Colonic mucosa (tissue), 4 donors: ENCODE data around the gene SDK2. TPM values are rescaled to one million over a fixed set of nuclear protein-coding genes. Genes with fewer than 3 reads are reported as not detected.
"Not testable (repeated sequence)": the region's sequence is repeated elsewhere in the genome, so short reads cannot be mapped to it uniquely, and the experiment has no call there.

ENCODE experiments used
- DNase-seq: peaks from one replicate; pipeline ENCODE4 v3.0.0-alpha.2; 2020
- H3K27ac ChIP-seq: fragments of 200-600 bp; one replicate; pipeline ENCODE4 v1.8.0; 2021
- H3K27me3 ChIP-seq: fragments of 200-600 bp; one replicate; pipeline ENCODE4 v1.8.0; 2021
- H3K36me3 ChIP-seq: fragments of 200-600 bp; one replicate; pipeline ENCODE4 v1.8.0; 2021
- H3K4me1 ChIP-seq: fragments of 200-600 bp; one replicate; pipeline ENCODE4 v1.8.0; 2021; ENCODE audit warnings: mild to moderate bottlenecking
- H3K4me3 ChIP-seq: fragments of 200-600 bp; one replicate; pipeline ENCODE4 v1.8.0; 2021
- H3K9ac ChIP-seq, 2 donors: one replicate each; pipeline ENCODE4 v1.7.0; 2013; ENCODE audit warnings: control low read depth in 2 of 2, low read depth in 2 of 2, low read length in 2 of 2
- H3K9me3 ChIP-seq: fragments of 200-600 bp; one replicate; pipeline ENCODE4 v1.8.0; 2021
- intact Hi-C: fragments of 100-400 bp; cut with DNase I; formaldehyde crosslinking; loops from one replicate; pipeline ENCODE4 v1.14.1; 2022
- total RNA-seq, 2 donors: library from RNA; stranded (reverse); fragmentation: NEBNext Ultra II Directional in 1 of 2; extraction: Animal tissue kit (Norgen Biotek cat#: 25700) in 1 of 2; gene quantifications; one replicate each; pipeline ENCODE4 v1.2.1, GENCODE V29; 2021
- TF ChIP-seq, protein P1 (sequence below): fragments of 200-600 bp; IDR thresholded peaks from one replicate; pipeline ENCODE4 v1.8.0; 2022; ENCODE audit warnings: antibody characterized with exemption, mild to moderate bottlenecking
- donor health status: healthy.
- donor health status: DM: no; HTN: no; CAD: no.
- donor health status: DM: no; HTN: no; CAD: no.

SDK2 gene
- total RNA-seq, 2 donors from 2014 or later = 0.94 to 1.2 TPM

DNA sequence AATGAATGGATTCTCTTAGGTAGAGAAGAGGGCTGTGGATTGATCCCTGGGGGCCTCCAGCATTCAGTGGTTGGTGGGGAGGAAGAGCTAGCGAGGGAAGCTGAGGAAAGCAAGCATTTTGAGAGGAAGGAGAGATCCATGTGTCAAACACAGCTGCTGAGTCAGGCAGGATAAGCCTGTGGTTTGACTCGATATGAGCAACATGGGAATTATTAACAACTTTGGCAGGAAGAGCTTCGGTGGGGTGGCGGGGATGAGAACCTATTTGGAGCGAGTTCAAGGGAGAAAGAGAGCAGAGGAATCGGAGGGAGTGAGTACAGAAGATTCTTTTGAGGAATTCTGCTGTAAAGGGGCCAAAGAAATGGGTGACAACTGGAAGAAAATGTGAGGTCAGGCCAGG, 273.0 kb downstream of the SDK2 start:
- Histone ChIP-seq H3K4me1 (no peaks in the 10 kb centered on the region), H3K27ac (no peak overlapping the region), H3K27me3 (no peaks in the 10 kb centered on the region), H3K4me3 (no peak overlapping the region), H3K36me3 (no peaks in the 10 kb centered on the region), H3K9ac (no peak overlapping the region), H3K9me3 (no peaks in the 10 kb centered on the region)
- intact Hi-C loops = loop anchor here (10.0 kb wide), 2 partner anchors 386 to 816 kb away; no protein-coding TSS in a partner anchor
- no peak for DNase-seq
- TF ChIP-seq, protein P1, sequence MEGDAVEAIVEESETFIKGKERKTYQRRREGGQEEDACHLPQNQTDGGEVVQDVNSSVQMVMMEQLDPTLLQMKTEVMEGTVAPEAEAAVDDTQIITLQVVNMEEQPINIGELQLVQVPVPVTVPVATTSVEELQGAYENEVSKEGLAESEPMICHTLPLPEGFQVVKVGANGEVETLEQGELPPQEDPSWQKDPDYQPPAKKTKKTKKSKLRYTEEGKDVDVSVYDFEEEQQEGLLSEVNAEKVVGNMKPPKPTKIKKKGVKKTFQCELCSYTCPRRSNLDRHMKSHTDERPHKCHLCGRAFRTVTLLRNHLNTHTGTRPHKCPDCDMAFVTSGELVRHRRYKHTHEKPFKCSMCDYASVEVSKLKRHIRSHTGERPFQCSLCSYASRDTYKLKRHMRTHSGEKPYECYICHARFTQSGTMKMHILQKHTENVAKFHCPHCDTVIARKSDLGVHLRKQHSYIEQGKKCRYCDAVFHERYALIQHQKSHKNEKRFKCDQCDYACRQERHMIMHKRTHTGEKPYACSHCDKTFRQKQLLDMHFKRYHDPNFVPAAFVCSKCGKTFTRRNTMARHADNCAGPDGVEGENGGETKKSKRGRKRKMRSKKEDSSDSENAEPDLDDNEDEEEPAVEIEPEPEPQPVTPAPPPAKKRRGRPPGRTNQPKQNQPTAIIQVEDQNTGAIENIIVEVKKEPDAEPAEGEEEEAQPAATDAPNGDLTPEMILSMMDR = no peak

DNA sequence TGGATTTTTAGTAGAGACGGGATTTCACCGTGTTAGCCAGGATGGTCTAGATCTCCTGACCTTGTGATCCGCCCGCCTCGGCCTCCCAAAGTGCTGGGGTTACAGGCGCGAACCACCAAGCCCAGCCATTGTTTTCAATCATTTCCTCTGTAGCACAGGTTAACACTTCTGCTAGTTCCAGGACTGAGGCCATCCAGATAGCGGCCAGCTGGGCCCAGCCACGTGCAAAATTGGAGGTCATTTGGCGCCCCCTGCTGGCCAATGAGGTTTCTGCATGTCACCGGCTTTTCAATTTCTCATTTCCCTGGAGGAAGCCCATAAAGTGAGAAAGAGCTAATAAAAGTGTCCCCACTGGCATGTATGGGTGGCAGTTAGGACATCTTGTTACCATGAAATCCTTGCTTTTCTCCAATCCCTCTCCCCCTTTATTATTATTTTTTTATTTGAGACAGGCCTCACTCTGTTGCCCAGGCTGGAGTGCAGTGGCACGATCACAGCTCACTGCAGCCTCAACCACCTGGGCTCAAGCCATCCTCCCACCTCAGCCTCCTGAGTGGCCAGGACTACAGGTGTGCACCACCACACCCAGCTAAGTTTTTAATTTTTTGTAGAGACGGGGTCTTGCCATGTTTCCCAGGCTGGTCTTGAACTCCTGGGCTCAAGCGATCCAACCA, 274.3 kb downstream of the SDK2 start:
- H3K27ac ChIP-seq, H3K4me1 ChIP-seq, H3K9ac ChIP-seq, H3K36me3 ChIP-seq, H3K9me3 ChIP-seq, H3K27me3 ChIP-seq, H3K4me3 ChIP-seq: not testable (repeated sequence)
- intact Hi-C loops = loop anchor here (1.0 to 10.0 kb wide), 5 partner anchors 58 to 815 kb away; partner anchors contain the start of gene CDC42EP4
- TF ChIP-seq, protein P1 = peak; percentile 90
- peak; percentile 85 for DNase-seq

DNA sequence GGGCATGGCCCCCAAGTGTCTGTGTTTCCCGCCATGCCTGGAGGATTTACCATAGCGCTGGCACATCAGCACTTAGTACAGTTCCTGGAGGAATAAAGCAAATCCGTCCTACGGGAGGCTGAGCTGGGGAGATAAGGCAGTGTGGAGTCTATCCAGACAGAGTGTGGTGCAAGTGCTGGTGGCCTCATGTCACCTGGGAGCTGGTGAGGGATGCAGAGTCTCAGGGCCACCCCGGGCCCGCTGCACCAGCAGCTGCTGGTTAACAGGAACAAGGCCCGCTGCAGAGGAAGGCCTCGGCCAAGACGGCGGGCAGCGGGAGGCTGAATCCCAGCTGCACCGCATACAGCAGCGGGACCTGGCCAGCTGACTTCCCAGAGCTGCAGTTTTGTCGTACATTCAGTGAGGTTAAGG, 275.1 kb downstream of the SDK2 start:
- H3K27ac ChIP-seq = no peak overlapping the region

DNA sequence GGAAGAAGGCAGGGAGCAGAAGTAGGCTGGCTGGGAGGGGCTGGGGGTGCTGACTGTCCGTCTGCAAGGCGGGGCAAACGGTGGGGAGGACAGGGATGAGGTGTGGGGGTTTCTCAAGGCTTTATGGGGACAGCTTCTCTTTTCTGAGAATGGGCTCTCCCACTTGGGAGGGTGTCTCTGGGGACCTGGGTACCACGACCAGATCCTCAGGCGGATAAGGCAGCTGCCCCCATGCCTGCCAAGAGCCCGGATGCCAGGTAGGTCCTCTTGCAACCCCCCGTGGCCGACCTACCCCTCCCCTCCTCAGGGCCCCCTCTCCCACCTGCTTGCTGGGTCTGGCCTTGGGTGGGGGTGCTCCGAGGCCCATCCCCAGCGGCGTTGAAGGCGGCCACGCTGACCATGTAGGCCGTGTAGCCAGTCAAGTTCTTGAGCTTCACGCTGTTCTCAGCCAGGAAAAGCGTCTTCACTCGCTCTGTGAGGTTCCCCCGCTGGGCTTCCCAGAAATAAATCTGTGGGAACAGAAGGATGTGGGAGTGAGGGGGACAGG, 276.1 kb downstream of the SDK2 start:
- Histone ChIP-seq H3K4me3 (no peak overlapping the region), H3K4me1 (no peaks in the 10 kb centered on the region), H3K9ac (no peak overlapping the region), H3K27me3 (no peaks in the 10 kb centered on the region), H3K27ac (no peak overlapping the region), H3K9me3 (no peaks in the 10 kb centered on the region), H3K36me3 (no peaks in the 10 kb centered on the region)
- intact Hi-C loops = loop anchor here (5.0 to 10.0 kb wide), 2 partner anchors 56 to 643 kb away; partner anchors contain the start of gene CDC42EP4
- DNase-seq = no peak
- TF ChIP-seq, protein P1 = no peak

More for the DNA sequence above, 275.1 kb downstream of the SDK2 start:
- Histone ChIP-seq H3K36me3 (no peaks in the 10 kb centered on the region), H3K4me1 (no peaks in the 10 kb centered on the region), H3K9me3 (no peaks in the 10 kb centered on the region), H3K27me3 (no peaks in the 10 kb centered on the region), H3K9ac (peak overlapping the region in 1 of 2 donors; percentile 24), H3K4me3 (no peak overlapping the region)
- TF ChIP-seq, protein P1 = no peak
- no peak for DNase-seq
- intact Hi-C loops = loop anchor here (1.0 to 10.0 kb wide), 3 partner anchors 57 to 644 kb away; partner anchors contain the start of gene CDC42EP4

DNA sequence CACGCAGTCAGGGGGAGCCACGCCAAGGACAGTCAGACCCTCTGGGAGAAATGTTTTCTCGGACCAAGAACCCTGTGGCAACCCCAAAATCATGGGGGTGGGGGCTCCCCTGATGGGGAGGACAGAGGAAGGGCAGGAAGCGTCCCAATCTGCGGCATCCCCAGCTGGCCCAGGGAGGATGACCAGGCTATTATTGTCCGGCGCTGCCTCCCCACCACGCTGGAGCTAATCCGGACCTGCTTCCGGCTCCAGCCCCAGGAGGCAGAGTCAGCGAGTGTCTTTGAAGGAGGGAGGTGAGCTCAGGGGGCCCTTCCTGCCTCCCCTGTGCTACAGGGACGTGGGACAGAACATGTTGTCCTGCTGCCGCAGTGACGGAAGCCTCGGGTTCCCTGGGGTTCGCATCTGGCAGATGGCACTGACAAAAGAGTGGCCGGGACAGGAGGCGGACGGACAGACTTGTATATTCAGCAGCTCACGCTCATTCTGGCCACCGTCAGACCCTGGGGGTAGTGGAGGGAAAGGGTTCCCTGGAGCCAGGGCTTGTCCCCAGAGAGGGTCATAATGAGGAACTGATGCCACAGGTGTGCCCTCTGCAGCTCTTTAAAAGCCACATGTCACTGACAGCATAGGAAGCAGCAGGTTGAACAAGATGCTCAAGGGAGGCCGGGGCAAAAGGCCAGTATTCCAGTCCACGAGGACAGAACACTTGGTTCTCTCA, 278.2 kb downstream of the SDK2 start:
- Histone ChIP-seq H3K27ac (no peak overlapping the region), H3K27me3 (no peaks in the 10 kb centered on the region), H3K9ac (peak overlapping the region in 1 of 2 donors; percentile 35), H3K4me3 (no peak overlapping the region), H3K9me3 (no peaks in the 10 kb centered on the region), H3K4me1 (no peaks in the 10 kb centered on the region), H3K36me3 (no peaks in the 10 kb centered on the region)
- no peak for DNase-seq
- intact Hi-C loops = loop anchor here (5.0 to 10.0 kb wide), 2 partner anchors 54 to 641 kb away; partner anchors contain the start of gene CDC42EP4
- TF ChIP-seq, protein P1 = no peak
